ENCODE measurements around the gene ZFP92.

Gene ZFP92

GRCh38 chrX:153445106-153445855 is 34.0 kb downstream of the ZFP92 start:
- no peak for TF ChIP-seq CTCF (IDR thresholded peaks at IDR 0.05; ENCODE audit: control insufficient read depth, insufficient read depth, low read depth, low read length, missing control alignments)
- no peak for DNase-seq (ENCODE audit: low read depth)
- H3K4me3 ChIP-seq (ENCODE audit: control insufficient read depth, low read depth, low read length) = no peak overlapping the region

GRCh38 chrX:153445856-153446635 is 34.8 kb downstream of the ZFP92 start, which contains the start of gene TREX2:
Gene TREX2, minus strand, starts transcription at chrX:153446056. Its CDS starts 626 bp downstream, at chrX:153445430.
- no peak for DNase-seq (ENCODE audit: low read depth)
- no peak for TF ChIP-seq CTCF (IDR thresholded peaks at IDR 0.05; ENCODE audit: control insufficient read depth, insufficient read depth, low read depth, low read length, missing control alignments)
- H3K4me3 ChIP-seq (ENCODE audit: control insufficient read depth, low read depth, low read length) = no peak within 1 kb of the TSS

GRCh38 chrX:153446636-153446936 is 35.3 kb downstream of the ZFP92 start:
- no peak for TF ChIP-seq CTCF (IDR thresholded peaks at IDR 0.05; ENCODE audit: control insufficient read depth, insufficient read depth, low read depth, low read length, missing control alignments)
- no peak overlapping the region for H3K4me3 ChIP-seq (ENCODE audit: control insufficient read depth, low read depth, low read length)
- DNase-seq (ENCODE audit: low read depth) = no peak

- DNase-seq (ENCODE audit: low read depth) = no peak
- H3K4me3 ChIP-seq (ENCODE audit: control insufficient read depth, low read depth, low read length) = no peak overlapping the region
- no peak for TF ChIP-seq CTCF (IDR thresholded peaks at IDR 0.05; ENCODE audit: control insufficient read depth, insufficient read depth, low read depth, low read length, missing control alignments)
Measured at GRCh38 chrX:153446950-153447580, 35.8 kb downstream of the ZFP92 start.

GRCh38 chrX:153447581-153447960 is 36.3 kb downstream of the ZFP92 start:
- no peak overlapping the region for H3K4me3 ChIP-seq (ENCODE audit: control insufficient read depth, low read depth, low read length)
- TF ChIP-seq CTCF (IDR thresholded peaks at IDR 0.05; ENCODE audit: control insufficient read depth, insufficient read depth, low read depth, low read length, missing control alignments) = no peak
- no peak for DNase-seq (ENCODE audit: low read depth)

GRCh38 chrX:153448556-153449367 is 37.5 kb downstream of the ZFP92 start:
- DNase-seq (ENCODE audit: low read depth) = no peak
- H3K4me3 ChIP-seq (ENCODE audit: control insufficient read depth, low read depth, low read length) = no peak overlapping the region
- no peak for TF ChIP-seq CTCF (IDR thresholded peaks at IDR 0.05; ENCODE audit: control insufficient read depth, insufficient read depth, low read depth, low read length, missing control alignments)
